Upper lobe of left lung (tissue), 6 donors: ENCODE data around the gene TMED4. TPM values are rescaled to one million over a fixed set of nuclear protein-coding genes. Genes with fewer than 3 reads are reported as not detected.
A peak's percentile ranks its signal among the peaks of the same experiment; 100 is the strongest.

Source experiments
- ATAC-seq, 2 donors: fragments of 200-7000 bp; cut with Tn5 transposase; one replicate each; pipeline ENCODE4 v1.9.1; 2022; ENCODE audit warnings: mild to moderate bottlenecking in 2 of 2, moderate library complexity in 2 of 2; ENCODE audit not compliant: low FRiP score in 2 of 2
- DNase-seq, 2 donors: peaks; one replicate each; pipeline ENCODE4 v3.0.0-alpha.2; 2019 to 2020
- H3K27ac ChIP-seq, 4 donors: fragments of 200-600 bp; sonication (generic); one replicate each; pipeline ENCODE4 v1.5.1; 2016 to 2019
- H3K27me3 ChIP-seq, 4 donors: fragments of 200-600 bp; sonication (generic); one replicate each; pipeline ENCODE4 v1.5.1; 2017 to 2019
- H3K36me3 ChIP-seq, 4 donors: fragments of 200-600 bp; sonication (generic); one replicate each; pipeline ENCODE4 v1.5.1; 2016 to 2019
- H3K4me1 ChIP-seq, 4 donors: fragments of 200-600 bp; sonication (generic); one replicate each; pipeline ENCODE4 v1.5.1; 2018 to 2019
- H3K4me3 ChIP-seq, 4 donors: fragments of 200-600 bp; sonication (generic); one replicate each; pipeline ENCODE4 v1.5.1; 2017 to 2019; ENCODE audit warnings: mild to moderate bottlenecking in 2 of 4, moderate library complexity in 1 of 4
- H3K9me3 ChIP-seq, 4 donors: fragments of 200-600 bp; sonication (generic); one replicate each; pipeline ENCODE4 v1.5.1; 2018 to 2019
- CTCF ChIP-seq, 6 experiments: fragments of 450-650 bp in 4 of 6; fragments of 200-600 bp in 2 of 6; sonication (generic) in 2 of 6; IDR thresholded peaks; one replicate each; pipeline ENCODE4 v1.5.1; 2016 to 2019; ENCODE audit warnings: antibody characterized with exemption in 6 of 6
- EP300 ChIP-seq, 4 donors: sonication (generic); formaldehyde crosslinking; IDR thresholded peaks; one replicate each; pipeline ENCODE4 v1.5.1; 2017; ENCODE audit warnings: antibody characterized with exemption in 4 of 4, control low read depth in 2 of 4
- POLR2A ChIP-seq, 4 donors: fragments of 450-650 bp; IDR thresholded peaks; one replicate each; pipeline ENCODE4 v1.5.1; 2016 to 2017; ENCODE audit warnings: antibody characterized with exemption in 4 of 4, mild to moderate bottlenecking in 2 of 4
- POLR2AphosphoS5 ChIP-seq, 2 donors: sonication (generic); formaldehyde crosslinking; IDR thresholded peaks; one replicate each; pipeline ENCODE4 v1.5.1; 2017; ENCODE audit warnings: antibody characterized with exemption in 2 of 2
- WGBS, 2 donors: methylation state at CpG; one replicate each; pipeline ENCODE4 v1.1.5; 2017 to 2018; 5-methylcytosine and 5-hydroxymethylcytosine counted together
- total RNA-seq, 6 donors: library from RNA; depleted of rRNA in 4 of 6; stranded (reverse); fragments of >200 nt in 4 of 6; gene quantifications; one replicate each; pipeline versions ENCODE4 v1.1.0 to v1.2.1, GENCODE V29; 2016 to 2021
- donor health status: DM: no; HTN: no; CAD: no; lungs with moderate emphysema.
- donor health status: DM: no; HTN: yes; CAD: no; lungs with severe emphysema.

Gene TMED4
- total RNA-seq, 6 donors from 2014 or later, result 78.8 to 205 (median 126) TPM

GRCh38 chr7:44583146-44583865 lies 1.3 kb upstream of the TMED4 start:
- Histone ChIP-seq H3K27ac (peak overlapping the region; percentile 90 to 98 (median 97)), H3K4me1 (peaks cover 15 to 36% (median 20%) of the 10 kb centered on the region in 4 donors), H3K36me3 (peaks cover 8 to 22% (median 10%) of the 10 kb centered on the region in 4 donors), H3K4me3 (peak overlapping the region in 3 of 4 donors; percentile 75 to 90 (median 79)), H3K27me3 (no peaks in the 10 kb centered on the region), H3K9me3 (no peaks in the 10 kb centered on the region)
- 87 to 91% methylated on average over 13 of the region's 13 CpGs for WGBS, 2 donors
- ATAC-seq (no peak), DNase-seq (peak in 1 of 2 donors; percentile 46)
- TF ChIP-seq POLR2A (IDR thresholded peaks at IDR 0.05) (no peak), CTCF (IDR thresholded peaks at IDR 0.05) (no peak), EP300 (IDR thresholded peaks at IDR 0.05) (no peak), POLR2AphosphoS5 (IDR thresholded peaks at IDR 0.05) (no peak)

GRCh38 chr7:44580945-44581878 lies 819 bp downstream of the TMED4 start:
- WGBS, 2 donors, result 12 to 32% methylated on average over 17 to 20 of the region's 30 CpGs
- Histone ChIP-seq H3K27ac (peak overlapping the region; percentile 90 to 98 (median 97)), H3K4me3 (peak overlapping the region; percentile 75 to 90 (median 82)), H3K4me1 (peaks cover 15 to 32% (median 20%) of the 10 kb centered on the region in 4 donors), H3K27me3 (no peaks in the 10 kb centered on the region), H3K36me3 (peaks cover 13 to 38% (median 16%) of the 10 kb centered on the region in 4 donors), H3K9me3 (no peaks in the 10 kb centered on the region)
- peak; percentile 21 to 29 for ATAC-seq
- peak in 1 of 2 donors; percentile 41 for DNase-seq
- no peak for TF ChIP-seq POLR2A (IDR thresholded peaks at IDR 0.05)
- TF ChIP-seq EP300 (IDR thresholded peaks at IDR 0.05), result no peak
- TF ChIP-seq POLR2AphosphoS5 (IDR thresholded peaks at IDR 0.05), result no peak
- TF ChIP-seq CTCF (IDR thresholded peaks at IDR 0.05), result no peak

- Histone ChIP-seq H3K27ac (no peak overlapping the region), H3K36me3 (peaks cover 22 to 66% (median 30%) of the 10 kb centered on the region in 4 donors), H3K4me1 (peaks cover 30 to 53% (median 34%) of the 10 kb centered on the region in 4 donors), H3K4me3 (no peak overlapping the region), H3K27me3 (no peaks in the 10 kb centered on the region), H3K9me3 (no peaks in the 10 kb centered on the region)
- no peak for TF ChIP-seq POLR2A (IDR thresholded peaks at IDR 0.05)
- no peak for TF ChIP-seq EP300 (IDR thresholded peaks at IDR 0.05)
- no peak for TF ChIP-seq CTCF (IDR thresholded peaks at IDR 0.05)
- TF ChIP-seq POLR2AphosphoS5 (IDR thresholded peaks at IDR 0.05), result no peak
- DNase-seq, result no peak
- no peak for ATAC-seq
- WGBS, 2 donors, result 83 to 84% methylated on average over 2 of the region's 2 CpGs
These were observed 5.8 kb downstream of the TMED4 start for GRCh38 chr7:44576228-44576627.

GRCh38 chr7:44575054-44575453 lies 7.0 kb downstream of the TMED4 start:
- no peak for TF ChIP-seq CTCF (IDR thresholded peaks at IDR 0.05)
- no peak for TF ChIP-seq EP300 (IDR thresholded peaks at IDR 0.05)
- no peak for TF ChIP-seq POLR2A (IDR thresholded peaks at IDR 0.05)
- TF ChIP-seq POLR2AphosphoS5 (IDR thresholded peaks at IDR 0.05), result no peak
- Histone ChIP-seq H3K27ac (no peak overlapping the region), H3K36me3 (peaks cover 33 to 73% (median 41%) of the 10 kb centered on the region in 4 donors), H3K4me3 (no peak overlapping the region), H3K27me3 (no peaks in the 10 kb centered on the region), H3K9me3 (no peaks in the 10 kb centered on the region), H3K4me1 (peaks cover 19 to 41% (median 23%) of the 10 kb centered on the region in 4 donors)
- no peak for ATAC-seq
- DNase-seq, result no peak
